ENCODE data around the gene SULT2B1. TPM values are rescaled to one million over a fixed set of nuclear protein-coding genes. Genes with fewer than 3 reads are reported as not detected.

SULT2B1 gene
- polyA plus RNA-seq, 4 donors: 3.4 to 28.1 (median 12.3) TPM

DNA sequence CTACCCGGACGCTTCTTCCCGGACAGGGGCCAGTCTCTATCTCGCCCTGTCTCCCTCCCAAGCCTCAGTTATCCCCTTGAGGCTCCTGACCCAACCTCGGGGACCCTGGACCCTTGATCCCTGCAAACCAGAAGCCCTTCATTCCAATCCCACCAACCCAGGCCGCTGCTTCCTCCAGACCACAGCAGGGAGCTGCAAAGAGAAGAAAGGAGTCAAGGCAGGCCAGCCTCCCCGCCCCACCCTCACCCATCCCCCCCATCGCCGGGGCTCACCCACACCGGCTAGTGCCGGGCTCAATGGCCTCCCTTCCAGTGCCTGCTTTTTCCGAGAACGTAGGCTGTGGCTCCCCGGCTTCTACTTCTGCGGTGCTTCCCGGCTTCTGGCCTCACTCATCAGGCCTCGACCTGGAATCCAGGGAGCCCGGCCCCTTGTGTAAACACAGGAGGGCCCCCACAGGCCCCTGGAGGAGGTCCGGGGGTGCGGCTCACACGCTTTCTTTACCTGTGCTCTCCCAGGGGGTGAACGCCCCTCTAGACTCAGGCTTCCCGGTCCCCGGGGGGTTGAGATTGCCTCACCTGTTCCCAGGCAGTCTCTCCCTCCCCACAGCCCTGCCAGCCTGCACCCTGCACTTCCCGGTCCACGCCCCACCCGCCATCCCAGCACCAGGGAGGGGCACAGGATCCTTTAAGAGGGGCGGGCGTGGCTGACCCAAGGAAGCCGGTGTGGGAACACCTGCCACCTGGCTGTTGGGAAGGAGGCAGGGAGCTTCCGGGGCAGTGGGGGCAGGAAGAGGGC is 62.7 kb downstream of the SULT2B1 start, which contains the start of gene FAM83E:
Gene FAM83E, minus strand, starts transcription at position 641 of the 795 bp plus-strand sequence. CDS start 1,704 bp downstream, outside the sequence.
- Histone ChIP-seq H3K27ac (ENCODE audit: low read depth in 1 of 3, low read length in 2 of 3) (peak within 1 kb of the TSS; percentile 95 to 97 (median 96)), H3K4me3 (ENCODE audit: low read depth in 1 of 3, low read length in 3 of 3) (peak within 1 kb of the TSS; percentile 17 to 68 (median 65)), H3K9me3 (ENCODE audit: control insufficient read depth in 2 of 2, insufficient read depth in 1 of 2, low read depth in 1 of 2, low read length in 1 of 2) (no peaks in the 10 kb centered on the region), H3K27me3 (ENCODE audit: control insufficient read depth in 3 of 3, insufficient read depth in 3 of 3, low read length in 3 of 3) (no peaks in the 10 kb centered on the region), H3K36me3 (ENCODE audit: control insufficient read depth in 3 of 3, insufficient read depth in 2 of 3, low read depth in 1 of 3, low read length in 3 of 3) (peaks cover 2 to 70% (median 16%) of the 10 kb centered on the region in 3 donors), H3K4me1 (ENCODE audit: control insufficient read depth in 3 of 3, insufficient read depth in 2 of 3, low read depth in 1 of 3, low read length in 2 of 3) (peaks cover 0 to 46% (median 5%) of the 10 kb centered on the region in 3 donors)
- FAIRE-seq: no peak
- peak; percentile 98 to 99 for DNase-seq
- WGBS, 3 donors: 10 to 45% (median 30%) methylated on average over 28 to 31 of the region's 31 CpGs

DNA sequence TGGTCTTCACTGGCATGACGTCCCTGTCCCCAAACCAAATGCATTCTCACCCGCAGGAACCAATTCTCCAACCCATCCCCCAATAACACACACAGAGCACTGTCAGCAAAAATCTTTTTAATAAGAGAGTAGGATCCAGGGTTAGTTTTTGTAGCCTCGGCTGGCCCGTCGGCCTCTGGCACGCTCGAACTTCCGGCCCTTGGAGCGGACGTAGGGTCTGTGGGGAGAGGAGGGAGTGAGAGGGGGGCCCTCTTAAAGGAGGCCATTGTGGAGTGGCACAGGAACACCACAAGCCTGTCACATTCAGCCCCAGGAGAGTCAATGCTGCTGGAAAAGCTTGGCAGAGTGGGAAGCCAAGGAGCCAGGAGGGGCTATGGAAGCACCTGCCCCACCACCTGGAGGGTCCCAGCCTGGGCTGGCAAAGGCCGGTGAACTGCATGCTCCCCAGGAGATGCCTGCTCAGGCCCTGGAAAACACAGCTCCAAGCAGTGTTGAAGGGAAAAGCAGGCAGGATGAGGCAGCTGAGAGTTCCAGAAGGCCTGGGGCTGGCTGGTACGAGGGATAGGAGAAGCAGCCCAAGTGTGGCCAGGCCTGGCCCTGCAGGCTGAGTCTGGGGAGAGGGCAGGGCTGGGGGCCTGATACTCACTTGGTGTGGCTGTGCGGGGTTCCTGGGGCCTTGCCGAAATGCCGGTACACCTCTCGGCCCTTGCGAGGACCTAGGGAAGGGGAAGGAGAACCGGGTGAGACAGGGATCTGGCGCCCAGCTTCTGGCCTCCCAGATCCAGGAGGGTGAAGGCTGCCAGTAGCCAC is 63.5 kb downstream of the SULT2B1 start:
- H3K4me1 ChIP-seq (ENCODE audit: control insufficient read depth in 3 of 3, insufficient read depth in 2 of 3, low read depth in 1 of 3, low read length in 2 of 3): peaks cover 0 to 47% (median 5%) of the 10 kb centered on the region in 3 donors
- DNase-seq (no peak), FAIRE-seq (no peak)
- H3K9me3 ChIP-seq (ENCODE audit: control insufficient read depth in 2 of 2, insufficient read depth in 1 of 2, low read depth in 1 of 2, low read length in 1 of 2): no peaks in the 10 kb centered on the region
- no peaks in the 10 kb centered on the region for H3K27me3 ChIP-seq (ENCODE audit: control insufficient read depth in 3 of 3, insufficient read depth in 3 of 3, low read length in 3 of 3)
- peak overlapping the region in 1 of 3 donors; percentile 65 for H3K4me3 ChIP-seq (ENCODE audit: low read depth in 1 of 3, low read length in 3 of 3)
- H3K36me3 ChIP-seq (ENCODE audit: control insufficient read depth in 3 of 3, insufficient read depth in 2 of 3, low read depth in 1 of 3, low read length in 3 of 3): peaks cover 2 to 64% (median 16%) of the 10 kb centered on the region in 3 donors
- H3K27ac ChIP-seq (ENCODE audit: low read depth in 1 of 3, low read length in 2 of 3): peak overlapping the region; percentile 90 to 97 (median 95)
- 38 to 62% (median 57%) methylated on average over 19 of the region's 19 CpGs for WGBS, 3 donors

DNA sequence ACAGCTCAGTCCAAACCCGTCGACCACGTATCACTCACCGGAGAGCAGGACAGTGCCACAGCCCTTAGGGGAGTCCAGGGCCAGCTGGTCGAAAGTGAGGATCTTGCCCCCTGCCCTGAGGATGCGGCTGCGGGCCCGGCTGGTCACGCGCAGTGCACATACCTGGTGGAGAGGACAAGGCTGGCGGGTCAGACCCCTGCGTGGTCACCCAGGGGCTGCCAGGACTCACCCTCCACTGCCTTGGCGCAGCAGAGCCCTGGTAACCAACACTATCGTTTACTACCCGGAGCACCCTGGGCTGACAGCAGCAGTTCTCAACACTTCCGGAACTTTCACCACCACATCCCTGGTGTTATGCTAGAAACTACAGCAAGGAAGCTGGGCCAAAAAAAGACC is 64.1 kb downstream of the SULT2B1 start:
- H3K27me3 ChIP-seq (ENCODE audit: control insufficient read depth in 3 of 3, insufficient read depth in 3 of 3, low read length in 3 of 3): no peaks in the 10 kb centered on the region
- FAIRE-seq: no peak
- peaks cover 0 to 47% (median 5%) of the 10 kb centered on the region in 3 donors for H3K4me1 ChIP-seq (ENCODE audit: control insufficient read depth in 3 of 3, insufficient read depth in 2 of 3, low read depth in 1 of 3, low read length in 2 of 3)
- H3K27ac ChIP-seq (ENCODE audit: low read depth in 1 of 3, low read length in 2 of 3): peak overlapping the region; percentile 90 to 97 (median 95)
- no peak overlapping the region for H3K4me3 ChIP-seq (ENCODE audit: low read depth in 1 of 3, low read length in 3 of 3)
- no peak for DNase-seq
- peaks cover 2 to 60% (median 16%) of the 10 kb centered on the region in 3 donors for H3K36me3 ChIP-seq (ENCODE audit: control insufficient read depth in 3 of 3, insufficient read depth in 2 of 3, low read depth in 1 of 3, low read length in 3 of 3)
- WGBS, 3 donors: 55 to 80% (median 59%) methylated on average over 16 of the region's 16 CpGs
- no peaks in the 10 kb centered on the region for H3K9me3 ChIP-seq (ENCODE audit: control insufficient read depth in 2 of 2, insufficient read depth in 1 of 2, low read depth in 1 of 2, low read length in 1 of 2)

DNA sequence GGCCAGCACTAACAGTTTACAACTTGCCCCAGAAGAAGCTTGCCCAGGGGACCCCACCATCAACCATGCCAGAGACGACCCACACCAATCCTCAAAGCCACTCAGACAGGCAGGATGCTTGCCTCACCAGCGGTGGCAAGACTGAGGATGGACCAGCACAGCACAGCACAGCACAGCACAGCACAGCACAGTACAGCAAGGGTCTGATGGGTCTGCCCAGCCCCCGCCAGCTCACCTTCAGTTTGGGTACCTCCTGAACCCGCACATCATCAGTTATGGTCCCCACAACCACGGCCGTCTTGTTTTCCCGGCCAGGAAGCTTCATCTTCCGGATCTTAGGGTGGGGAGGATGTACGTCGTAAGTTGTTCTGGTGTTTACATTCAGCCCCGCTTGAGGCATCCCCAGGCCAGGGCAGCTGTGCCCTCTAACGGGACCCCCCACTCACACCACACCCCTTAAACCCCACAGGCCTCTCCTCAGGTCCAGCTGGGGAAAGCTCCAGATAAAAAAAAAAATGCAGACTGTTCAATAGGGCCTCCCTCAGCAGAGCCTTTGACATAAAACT is 64.6 kb downstream of the SULT2B1 start:
- Histone ChIP-seq H3K4me3 (ENCODE audit: low read depth in 1 of 3, low read length in 3 of 3) (peak overlapping the region in 2 of 3 donors; percentile 81 to 98), H3K9me3 (ENCODE audit: control insufficient read depth in 2 of 2, insufficient read depth in 1 of 2, low read depth in 1 of 2, low read length in 1 of 2) (no peaks in the 10 kb centered on the region), H3K4me1 (ENCODE audit: control insufficient read depth in 3 of 3, insufficient read depth in 2 of 3, low read depth in 1 of 3, low read length in 2 of 3) (peaks cover 0 to 47% (median 5%) of the 10 kb centered on the region in 3 donors), H3K36me3 (ENCODE audit: control insufficient read depth in 3 of 3, insufficient read depth in 2 of 3, low read depth in 1 of 3, low read length in 3 of 3) (peaks cover 2 to 61% (median 16%) of the 10 kb centered on the region in 3 donors), H3K27ac (ENCODE audit: low read depth in 1 of 3, low read length in 2 of 3) (peak overlapping the region; percentile 90 to 97 (median 95)), H3K27me3 (ENCODE audit: control insufficient read depth in 3 of 3, insufficient read depth in 3 of 3, low read length in 3 of 3) (no peaks in the 10 kb centered on the region)
- FAIRE-seq (no peak), DNase-seq (no peak)
- 42 to 50% (median 45%) methylated on average over 12 of the region's 12 CpGs for whole genome bisulfite sequencing, 3 donors

DNA sequence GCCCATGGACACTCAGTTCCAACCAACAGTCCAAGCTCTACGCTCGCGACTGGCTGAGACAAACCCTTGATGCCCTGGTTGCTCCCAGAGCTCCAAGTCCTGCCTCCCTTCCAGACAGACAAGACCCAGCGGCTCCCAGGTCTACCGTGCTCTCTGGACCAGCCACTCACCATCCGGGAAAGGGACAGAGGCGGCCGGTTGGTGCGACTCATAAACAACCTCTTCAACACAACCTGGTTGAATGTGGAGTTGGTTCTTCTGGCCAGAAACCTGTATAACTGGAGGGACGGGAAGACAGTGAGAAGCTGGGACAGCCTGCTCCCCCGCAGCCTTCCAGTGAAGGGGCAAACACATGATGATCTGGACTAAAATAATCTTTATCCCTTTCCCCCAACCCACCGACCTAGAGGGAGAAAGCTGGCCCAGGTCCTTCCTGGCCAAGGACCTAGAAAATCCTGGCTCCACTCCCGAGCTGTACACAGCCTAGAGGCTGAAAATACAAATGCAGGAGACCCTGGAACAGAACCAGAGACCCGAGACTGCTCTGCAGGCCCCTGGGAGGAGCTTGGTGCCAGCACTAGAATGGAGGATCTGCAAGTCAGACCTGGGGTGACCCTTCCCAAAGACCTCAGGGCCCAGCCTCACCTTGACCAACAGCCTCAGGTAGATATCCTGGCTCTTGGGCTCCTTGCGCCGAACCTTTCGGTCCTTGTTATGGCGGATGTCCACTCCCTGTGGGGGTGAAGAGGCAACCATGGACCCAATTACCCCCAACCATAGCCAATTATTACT is 65.4 kb downstream of the SULT2B1 start:
- peaks cover 0 to 54% (median 16%) of the 10 kb centered on the region in 3 donors for H3K36me3 ChIP-seq (ENCODE audit: control insufficient read depth in 3 of 3, insufficient read depth in 2 of 3, low read depth in 1 of 3, low read length in 3 of 3)
- H3K9me3 ChIP-seq (ENCODE audit: control insufficient read depth in 2 of 2, insufficient read depth in 1 of 2, low read depth in 1 of 2, low read length in 1 of 2): no peaks in the 10 kb centered on the region
- peak in 1 of 2 donors; percentile 38 for DNase-seq
- H3K4me1 ChIP-seq (ENCODE audit: control insufficient read depth in 3 of 3, insufficient read depth in 2 of 3, low read depth in 1 of 3, low read length in 2 of 3): peaks cover 0 to 47% (median 5%) of the 10 kb centered on the region in 3 donors
- FAIRE-seq: no peak
- H3K27me3 ChIP-seq (ENCODE audit: control insufficient read depth in 3 of 3, insufficient read depth in 3 of 3, low read length in 3 of 3): no peaks in the 10 kb centered on the region
- peak overlapping the region; percentile 34 to 98 (median 81) for H3K4me3 ChIP-seq (ENCODE audit: low read depth in 1 of 3, low read length in 3 of 3)
- 28 to 48% (median 29%) methylated on average over 18 of the region's 18 CpGs for WGBS, 3 donors
- H3K27ac ChIP-seq (ENCODE audit: low read depth in 1 of 3, low read length in 2 of 3): peak overlapping the region; percentile 90 to 97 (median 95)

DNA sequence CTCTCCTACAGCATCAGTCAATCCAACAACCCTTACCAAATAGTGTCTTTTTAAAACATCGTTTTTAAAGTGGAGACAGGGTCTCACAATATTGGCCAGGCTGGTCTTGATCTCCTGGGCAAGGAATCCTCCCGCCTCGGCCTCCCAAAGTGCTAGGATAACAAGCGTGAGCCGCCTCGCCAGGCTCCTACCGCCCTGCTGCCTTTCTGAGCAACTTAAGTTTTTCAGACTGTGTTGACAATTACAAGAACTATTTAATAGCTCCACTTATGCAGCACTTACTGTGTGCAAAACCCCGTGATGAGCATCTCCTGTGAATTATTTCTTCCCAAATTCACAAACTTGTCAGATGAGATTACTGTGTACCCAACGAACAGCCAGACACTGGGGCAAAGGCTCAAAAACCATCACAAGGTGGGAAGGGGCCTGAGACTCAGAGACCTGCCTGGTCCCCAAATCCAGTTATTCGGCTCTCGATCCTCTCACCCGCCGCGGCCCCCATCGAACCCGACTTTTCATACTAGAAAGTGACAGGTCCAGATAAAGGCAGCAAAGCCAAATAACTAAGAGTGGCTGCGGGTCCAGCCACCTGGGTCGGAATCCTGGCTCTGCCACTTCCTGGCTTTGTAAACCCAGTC is 66.4 kb downstream of the SULT2B1 start:
- no peaks in the 10 kb centered on the region for H3K27me3 ChIP-seq (ENCODE audit: control insufficient read depth in 3 of 3, insufficient read depth in 3 of 3, low read length in 3 of 3)
- peak overlapping the region; percentile 79 to 98 (median 81) for H3K4me3 ChIP-seq (ENCODE audit: low read depth in 1 of 3, low read length in 3 of 3)
- H3K4me1 ChIP-seq (ENCODE audit: control insufficient read depth in 3 of 3, insufficient read depth in 2 of 3, low read depth in 1 of 3, low read length in 2 of 3): peaks cover 0 to 42% (median 5%) of the 10 kb centered on the region in 3 donors
- no peak for FAIRE-seq
- DNase-seq: peak in 1 of 2 donors; percentile 32
- no peaks in the 10 kb centered on the region for H3K9me3 ChIP-seq (ENCODE audit: control insufficient read depth in 2 of 2, insufficient read depth in 1 of 2, low read depth in 1 of 2, low read length in 1 of 2)
- peak overlapping the region; percentile 72 to 97 (median 95) for H3K27ac ChIP-seq (ENCODE audit: low read depth in 1 of 3, low read length in 2 of 3)
- peaks cover 0 to 46% (median 16%) of the 10 kb centered on the region in 3 donors for H3K36me3 ChIP-seq (ENCODE audit: control insufficient read depth in 3 of 3, insufficient read depth in 2 of 3, low read depth in 1 of 3, low read length in 3 of 3)
- 1% methylated on average over 18 of the region's 18 CpGs for WGBS, 3 donors

DNA sequence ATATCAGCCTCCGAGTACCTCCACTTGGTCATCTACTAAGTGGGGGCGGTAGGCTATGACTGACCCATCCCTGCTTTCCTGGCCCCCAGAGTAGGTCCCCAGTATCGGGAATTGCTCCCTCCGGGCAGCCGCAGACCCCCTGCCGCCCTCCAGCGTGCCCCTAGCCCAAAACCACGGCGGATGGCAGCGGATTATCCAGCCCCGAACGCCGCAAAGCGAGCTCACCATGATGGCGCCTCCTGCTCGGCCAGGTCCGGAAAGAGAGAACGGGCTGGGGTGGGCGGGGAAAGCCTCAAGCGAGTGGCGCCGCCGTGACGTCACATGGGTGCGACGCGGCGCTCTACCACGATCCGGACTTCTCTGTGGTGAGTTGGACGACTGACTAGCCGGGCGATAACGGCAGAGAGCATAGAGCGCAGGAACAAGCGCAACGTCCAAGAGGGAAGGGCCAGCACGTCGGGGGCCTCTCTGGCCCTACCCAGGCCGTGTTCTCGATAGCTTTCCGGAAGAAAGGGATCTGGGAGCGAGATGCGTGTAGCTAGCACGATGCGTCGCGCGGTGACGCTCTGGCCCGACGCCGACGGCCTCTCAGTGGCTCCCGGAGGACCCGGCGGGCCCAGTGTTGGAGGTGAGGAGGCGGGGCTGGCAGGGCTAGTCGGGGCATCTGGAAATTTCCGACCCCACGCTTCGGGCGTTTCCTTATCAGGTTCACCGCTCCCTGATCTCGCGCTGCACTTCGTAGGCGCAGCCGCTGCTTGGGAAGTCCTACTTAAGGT is 67.1 kb downstream of the SULT2B1 start, which contains the start of the genes RPL18 and SPHK2:
Gene RPL18, minus strand, starts transcription at position 263 of the 776 bp plus-strand sequence. Its CDS starts 35 bp downstream, at position 228.
Gene SPHK2, plus strand, starts transcription at position 591 of the 776 bp plus-strand sequence. CDS start 1,009 bp downstream, outside the sequence.
- Histone ChIP-seq H3K4me1 (ENCODE audit: control insufficient read depth in 3 of 3, insufficient read depth in 2 of 3, low read depth in 1 of 3, low read length in 2 of 3) (peaks cover 0 to 42% (median 5%) of the 10 kb centered on the region in 3 donors), H3K4me3 (ENCODE audit: low read depth in 1 of 3, low read length in 3 of 3) (peak within 1 kb of the TSS; percentile 79 to 98 (median 81)), H3K36me3 (ENCODE audit: control insufficient read depth in 3 of 3, insufficient read depth in 2 of 3, low read depth in 1 of 3, low read length in 3 of 3) (peaks cover 0 to 43% (median 16%) of the 10 kb centered on the region in 3 donors), H3K27ac (ENCODE audit: low read depth in 1 of 3, low read length in 2 of 3) (peak within 1 kb of the TSS; percentile 90 to 97 (median 97)), H3K9me3 (ENCODE audit: control insufficient read depth in 2 of 2, insufficient read depth in 1 of 2, low read depth in 1 of 2, low read length in 1 of 2) (no peaks in the 10 kb centered on the region), H3K27me3 (ENCODE audit: control insufficient read depth in 3 of 3, insufficient read depth in 3 of 3, low read length in 3 of 3) (no peaks in the 10 kb centered on the region)
- 0% methylated on average over 59 to 69 of the region's 69 CpGs for WGBS, 3 donors
- FAIRE-seq: no peak
- peak; percentile 99 to 100 for DNase-seq

Data from small intestine (tissue), 7 donors.